ENCODE data around the gene DUSP21.
"Not testable (repeated sequence)": the region's sequence is repeated elsewhere in the genome, so short reads cannot be mapped to it uniquely, and the experiment has no call there.

DUSP21 gene

DNA sequence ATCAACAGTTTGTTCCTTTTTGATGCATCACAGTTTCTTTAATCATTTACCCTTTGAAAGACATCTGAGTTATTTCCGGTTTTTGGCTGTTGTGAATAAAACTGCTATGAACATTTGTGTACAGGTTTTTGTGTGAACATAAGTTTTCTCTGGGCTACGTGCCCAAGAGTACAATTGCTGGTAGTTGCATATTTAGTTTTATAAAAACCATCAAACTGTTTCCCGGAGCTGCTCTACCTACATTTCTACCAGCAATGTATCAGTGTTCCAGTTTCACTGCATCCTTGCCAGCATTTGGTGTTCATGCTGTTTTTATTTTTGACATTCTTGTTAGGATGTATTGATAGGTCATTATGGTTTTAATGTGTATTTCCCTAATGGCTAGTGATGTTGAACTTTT lies 46.4 kb downstream of the DUSP21 start:
- POLR2A ChIA-PET = no interaction called here
- no peak for TF ChIP-seq FOXA1 (IDR thresholded peaks at IDR 0.05)
- no peak for TF ChIP-seq LEF1 (IDR thresholded peaks at IDR 0.05; ENCODE audit: borderline replicate concordance)
- no peak for TF ChIP-seq ELF4 (IDR thresholded peaks at IDR 0.05)
- no peak for TF ChIP-seq BHLHE40 (IDR thresholded peaks at IDR 0.05; ENCODE audit: borderline replicate concordance)
- TF ChIP-seq CTBP1 (IDR thresholded peaks at IDR 0.05; ENCODE audit: borderline replicate concordance) = no peak
- TF ChIP-seq HDGF (IDR thresholded peaks at IDR 0.05; ENCODE audit: borderline replicate concordance) = no peak
- TF ChIP-seq L3MBTL2 (conservative IDR thresholded peaks at IDR 0.05) = no peak
- CTCF ChIA-PET = no interaction called here
- DNase-seq (ENCODE audit: extremely low spot score) = no peak

DNA sequence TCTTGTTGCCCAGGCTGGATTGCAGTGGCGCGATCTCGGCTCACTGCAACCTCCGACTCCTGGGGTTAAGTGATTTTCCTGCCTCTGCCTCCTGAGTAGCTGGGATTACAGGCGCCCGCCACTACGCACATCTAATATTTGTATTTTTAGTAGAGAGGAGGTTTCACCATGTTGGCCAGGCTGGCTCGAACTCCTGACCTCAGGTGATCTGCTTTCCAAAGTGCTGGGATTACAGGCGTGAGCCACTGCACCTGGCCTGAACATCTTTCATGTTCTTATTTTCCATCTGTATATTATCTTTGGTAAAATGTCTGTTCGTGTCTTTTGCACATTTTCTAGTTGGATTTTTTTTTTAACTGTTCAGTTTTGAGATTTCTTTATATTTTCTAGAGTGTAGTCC lies 46.9 kb downstream of the DUSP21 start:
- CTCF ChIA-PET; DNase-seq (ENCODE audit: extremely low spot score); POLR2A ChIA-PET: not testable (repeated sequence)

DNA sequence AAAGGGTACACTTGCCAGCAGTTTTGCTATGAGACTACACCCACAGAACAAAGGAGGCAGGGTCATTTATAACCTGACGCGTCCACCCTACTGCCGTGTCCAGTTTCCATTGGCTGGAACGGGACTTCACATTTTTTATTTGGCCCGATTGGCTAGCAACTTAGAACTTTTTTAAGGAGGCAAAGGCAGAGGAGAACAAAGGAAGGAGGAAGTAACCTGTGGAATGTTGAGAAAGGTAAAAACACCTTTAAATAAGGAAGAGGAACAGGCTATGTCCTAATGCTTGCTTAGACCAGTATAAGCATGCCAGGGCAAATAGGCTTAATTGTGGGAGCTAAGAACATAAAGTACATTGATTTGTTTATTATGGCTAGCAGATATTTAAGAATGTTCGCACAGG lies 47.8 kb downstream of the DUSP21 start:
- ChIA-PET POLR2A (no interaction called here), CTCF (no interaction called here)
- DNase-seq (ENCODE audit: extremely low spot score) = no peak
- TF ChIP-seq L3MBTL2 (conservative IDR thresholded peaks at IDR 0.05) = no peak
- TF ChIP-seq BHLHE40 (IDR thresholded peaks at IDR 0.05; ENCODE audit: borderline replicate concordance) = no peak
- TF ChIP-seq HDGF (IDR thresholded peaks at IDR 0.05; ENCODE audit: borderline replicate concordance) = no peak
- TF ChIP-seq FOXK2 (IDR thresholded peaks at IDR 0.05) = no peak
- TF ChIP-seq FOXM1 (IDR thresholded peaks at IDR 0.05; ENCODE audit: borderline replicate concordance) = no peak
- no peak for TF ChIP-seq SUZ12 (IDR thresholded peaks at IDR 0.05)
- no peak for TF ChIP-seq NFRKB (IDR thresholded peaks at IDR 0.05)
- TF ChIP-seq ARNT (IDR thresholded peaks at IDR 0.05) = no peak
- TF ChIP-seq, protein P1, sequence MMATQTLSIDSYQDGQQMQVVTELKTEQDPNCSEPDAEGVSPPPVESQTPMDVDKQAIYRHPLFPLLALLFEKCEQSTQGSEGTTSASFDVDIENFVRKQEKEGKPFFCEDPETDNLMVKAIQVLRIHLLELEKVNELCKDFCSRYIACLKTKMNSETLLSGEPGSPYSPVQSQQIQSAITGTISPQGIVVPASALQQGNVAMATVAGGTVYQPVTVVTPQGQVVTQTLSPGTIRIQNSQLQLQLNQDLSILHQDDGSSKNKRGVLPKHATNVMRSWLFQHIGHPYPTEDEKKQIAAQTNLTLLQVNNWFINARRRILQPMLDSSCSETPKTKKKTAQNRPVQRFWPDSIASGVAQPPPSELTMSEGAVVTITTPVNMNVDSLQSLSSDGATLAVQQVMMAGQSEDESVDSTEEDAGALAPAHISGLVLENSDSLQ (IDR thresholded peaks at IDR 0.05) = no peak
- no peak for TF ChIP-seq CTBP1 (IDR thresholded peaks at IDR 0.05; ENCODE audit: borderline replicate concordance)
- no peak for TF ChIP-seq FOXA1 (IDR thresholded peaks at IDR 0.05)
- TF ChIP-seq LEF1 (IDR thresholded peaks at IDR 0.05; ENCODE audit: borderline replicate concordance) = no peak
- no peak for TF ChIP-seq ZNF384 (IDR thresholded peaks at IDR 0.05)
- no peak for TF ChIP-seq ELF4 (IDR thresholded peaks at IDR 0.05)
- TF ChIP-seq TARDBP (IDR thresholded peaks at IDR 0.05) = no peak
- TF ChIP-seq SP1 (IDR thresholded peaks at IDR 0.05) = no peak
